CD4-positive, alpha-beta memory T cell (primary cell): ENCODE results near the gene CKS1B. TPM values are rescaled to one million over a fixed set of nuclear protein-coding genes. Genes with fewer than 3 reads are reported as not detected.

Experiments used
- CTCF ChIA-PET: fragments of 350-600 bp; sonication (Branson Sonifier 250); formaldehyde crosslinking; loops from one replicate; lab custom pipeline; 2021; ENCODE audit warnings: inconsistent platforms; ENCODE audit not compliant: partially characterized antibody; lab: Charles Lee
- POLR2A ChIA-PET: fragments of 350-600 bp; sonication (Branson Sonifier 250); formaldehyde crosslinking; loops from one replicate; lab custom pipeline; 2021; ENCODE audit not compliant: partially characterized antibody; lab: Charles Lee
- DNase-seq, 5 donors: peaks; one replicate each; pipeline versions ENCODE4 v3.0.0 to v3.0.0-alpha.2; 2020 to 2022; ENCODE audit warnings: mixed read lengths in 1 of 5
- H3K27ac ChIP-seq: one replicate; pipeline ENCODE4 v1.7.0; 2013; ENCODE audit warnings: low read depth, low read length
- H3K27me3 ChIP-seq: 2 replicates; pipeline ENCODE4 v1.7.0; 2013; ENCODE audit warnings: mild to moderate bottlenecking, low read length, moderate library complexity; ENCODE audit not compliant: insufficient read depth
- H3K36me3 ChIP-seq: 2 replicates; pipeline ENCODE4 v1.7.0; 2013; ENCODE audit warnings: mild to moderate bottlenecking, low read length, moderate library complexity; ENCODE audit not compliant: insufficient read depth
- H3K4me1 ChIP-seq: 2 replicates; pipeline ENCODE4 v1.7.0; 2013; ENCODE audit warnings: mild to moderate bottlenecking, low read length, moderate library complexity; ENCODE audit not compliant: insufficient read depth
- H3K4me3 ChIP-seq, 2 donors: one replicate each; pipeline ENCODE4 v1.7.0; 2013; ENCODE audit warnings: low read length in 2 of 2, mild to moderate bottlenecking in 1 of 2
- H3K9me3 ChIP-seq, 2 donors: one replicate each; pipeline ENCODE4 v1.7.0; 2013; ENCODE audit warnings: low read length in 2 of 2, control low read depth in 1 of 2; ENCODE audit not compliant: control insufficient read depth in 1 of 2
- H3K27ac Mint-ChIP-seq, 7 donors: one replicate each; pipeline ENCODE4 v1.8.0; 2020 to 2021; ENCODE audit warnings: mixed read lengths in 7 of 7, mild to moderate bottlenecking in 6 of 7, inconsistent platforms in 3 of 7, moderate library complexity in 3 of 7
- H3K27me3 Mint-ChIP-seq, 2 donors: one replicate each; pipeline ENCODE4 v1.8.0; 2020 to 2021; ENCODE audit warnings: mixed read lengths in 2 of 2
- H3K36me3 Mint-ChIP-seq, 2 donors: one replicate each; pipeline ENCODE4 v1.8.0; 2020 to 2021; ENCODE audit warnings: mixed read lengths in 2 of 2, inconsistent platforms in 1 of 2, mild to moderate bottlenecking in 1 of 2
- H3K4me1 Mint-ChIP-seq, 4 donors: one replicate each; pipeline ENCODE4 v1.8.0; 2020 to 2021; ENCODE audit warnings: mixed read lengths in 4 of 4, mild to moderate bottlenecking in 1 of 4
- H3K4me3 Mint-ChIP-seq, 8 donors: one replicate each; pipeline ENCODE4 v1.8.0; 2020 to 2021; ENCODE audit warnings: mixed read lengths in 8 of 8, mild to moderate bottlenecking in 7 of 8, moderate library complexity in 6 of 8, inconsistent platforms in 3 of 8
- H3K9me3 Mint-ChIP-seq, 8 donors: one replicate each; pipeline ENCODE4 v1.8.0; 2020 to 2021; ENCODE audit warnings: mixed read lengths in 8 of 8, mild to moderate bottlenecking in 5 of 8, inconsistent platforms in 3 of 8, moderate library complexity in 1 of 8
- intact Hi-C: fragments of 100-400 bp; cut with micrococcal nuclease; formaldehyde crosslinking; loops from one replicate; pipeline ENCODE4 v1.15.1; 2023
- polyA plus RNA-seq, 2 donors: library from polyadenylated mRNA; unstranded; fragments of 300-500 nt; fragmentation: Illumina TruSeq; gene quantifications; one replicate each; pipeline ENCODE4 v1.2.3, GENCODE V29; 2021
- total RNA-seq, 2 experiments: library from RNA; stranded (reverse); gene quantifications; one replicate each; pipeline ENCODE4 v1.2.3, GENCODE V29; 2021

CKS1B gene
- total and polyA plus RNA-seq, 4 experiments from 2014 or later = 12.2 to 67.9 (median 31.6) TPM

GRCh38 chr1:154945160-154945961 is 29.1 kb upstream of the CKS1B start:
- peaks cover 0 to 2% (median 0%) of the 10 kb centered on the region in 8 donors for H3K9me3 Mint-ChIP-seq
- DNase-seq = peak in 1 of 5 donors; percentile 22
- Histone ChIP-seq H3K9me3 (no peaks in the 10 kb centered on the region), H3K27me3 (no peaks in the 10 kb centered on the region), H3K36me3 (peaks cover 49% of the 10 kb centered on the region), H3K4me3 (no peak overlapping the region), H3K27ac (peak overlapping the region; percentile 82), H3K4me1 (peaks cover 72% of the 10 kb centered on the region)
- no peak overlapping the region for H3K4me3 Mint-ChIP-seq
- H3K27ac Mint-ChIP-seq = peak overlapping the region; percentile 6 to 97 (median 62)
- peaks cover 42 to 66% (median 55%) of the 10 kb centered on the region in 4 donors for H3K4me1 Mint-ChIP-seq
- ChIA-PET CTCF (interaction anchor here (0.9 to 4.4 kb wide), 14 partner anchors 9 to 464 kb away, joined by 3 to 14 read pairs (median 4); partner anchors contain the start of genes ADAM15, ADAR, FLAD1 and PMVK), POLR2A (interaction anchor here (0.7 to 2.0 kb wide), 8 partner anchors 9 to 276 kb away, joined by 3 to 11 read pairs (median 3); partner anchors contain the start of genes FLAD1, PMVK and ZBTB7B)
- H3K27me3 Mint-ChIP-seq = no peaks in the 10 kb centered on the region
- intact Hi-C loops = no loop called here
- H3K36me3 Mint-ChIP-seq = peaks cover 23 to 58% of the 10 kb centered on the region in 2 donors

DNA sequence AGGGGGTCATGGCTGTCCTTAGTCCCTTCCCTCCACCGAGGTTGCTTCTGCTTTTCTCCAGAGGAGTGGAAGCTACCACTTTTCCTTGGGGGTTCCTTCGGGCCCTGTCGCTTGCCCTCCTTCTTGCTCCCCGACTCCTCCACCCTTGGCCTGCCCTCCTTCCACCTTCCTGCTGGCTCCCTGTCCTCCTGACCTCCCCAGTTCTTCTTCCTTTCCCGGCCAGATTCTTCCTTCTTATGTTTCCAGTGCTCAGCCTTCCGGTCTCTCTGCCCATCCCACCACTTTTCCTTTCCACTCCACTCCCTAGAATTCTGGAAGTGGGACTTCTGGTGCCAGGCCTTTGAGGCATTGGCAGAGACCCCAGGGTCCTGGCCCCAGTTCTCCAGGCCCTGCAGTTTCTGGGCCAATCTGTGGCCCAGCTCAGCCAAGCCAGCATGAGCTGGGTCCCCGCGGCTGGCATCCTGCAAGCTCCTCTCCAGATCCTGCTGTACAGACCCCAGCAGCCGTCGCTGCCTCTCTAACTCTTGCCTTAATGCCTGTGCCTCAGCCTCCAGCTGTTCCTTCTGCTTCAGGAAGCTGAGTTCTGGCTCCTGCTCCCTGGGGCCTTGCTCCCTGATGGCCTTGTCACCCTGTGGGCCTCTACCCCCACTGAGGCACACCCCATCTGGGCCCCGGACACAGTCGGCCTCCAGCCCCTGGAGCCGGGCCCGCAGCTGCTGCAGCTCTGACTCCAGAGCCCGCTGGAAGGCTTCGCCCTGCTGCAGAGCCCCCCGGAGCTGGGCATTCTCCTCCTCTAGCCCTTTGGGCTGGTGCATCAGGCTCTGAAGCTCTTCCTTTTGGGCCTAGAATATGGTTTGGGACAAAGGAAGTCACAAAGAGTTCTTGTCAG is 28.3 kb upstream of the CKS1B start:
- Histone ChIP-seq H3K36me3 (peaks cover 58% of the 10 kb centered on the region), H3K4me3 (no peak overlapping the region), H3K4me1 (peaks cover 72% of the 10 kb centered on the region), H3K27me3 (no peaks in the 10 kb centered on the region), H3K9me3 (no peaks in the 10 kb centered on the region), H3K27ac (peak overlapping the region; percentile 82)
- CTCF ChIA-PET = interaction anchor here (0.9 to 4.4 kb wide), 6 partner anchors 10 to 465 kb away, joined by 3 to 14 read pairs (median 4); partner anchors contain the start of genes ADAM15 and PMVK
- intact Hi-C loops = no loop called here
- peak overlapping the region; percentile 51 to 97 (median 84) for H3K27ac Mint-ChIP-seq
- peaks cover 40 to 66% (median 55%) of the 10 kb centered on the region in 4 donors for H3K4me1 Mint-ChIP-seq
- POLR2A ChIA-PET = interaction anchor here (1.1 to 2.0 kb wide), 4 partner anchors 9 to 139 kb away, joined by 3 to 11 read pairs (median 3); partner anchors contain the start of genes PMVK and ZBTB7B
- H3K36me3 Mint-ChIP-seq = peaks cover 29 to 64% of the 10 kb centered on the region in 2 donors
- H3K9me3 Mint-ChIP-seq = peaks cover 0 to 2% (median 0%) of the 10 kb centered on the region in 8 donors
- H3K27me3 Mint-ChIP-seq = no peaks in the 10 kb centered on the region
- peak in 1 of 5 donors; percentile 29 for DNase-seq
- H3K4me3 Mint-ChIP-seq = no peak overlapping the region

- H3K27ac ChIP-seq = peak overlapping the region; percentile 29
- CTCF ChIA-PET = interaction anchor here (4.4 kb wide), 1 partner anchor 12 kb away, joined by 14 read pairs; the partner anchor contains the start of gene PMVK
- Mint-ChIP-seq H3K9me3 (peaks cover 0 to 2% (median 0%) of the 10 kb centered on the region in 8 donors), H3K4me1 (peaks cover 41 to 66% (median 57%) of the 10 kb centered on the region in 4 donors), H3K27me3 (no peaks in the 10 kb centered on the region), H3K4me3 (no peak overlapping the region), H3K27ac (peak overlapping the region in 5 of 7 donors; percentile 70 to 98 (median 84)), H3K36me3 (peaks cover 37 to 75% of the 10 kb centered on the region in 2 donors)
- H3K4me3 ChIP-seq = no peak overlapping the region
- DNase-seq = peak in 1 of 5 donors; percentile 37
- peaks cover 62% of the 10 kb centered on the region for H3K36me3 ChIP-seq
- H3K4me1 ChIP-seq = peaks cover 72% of the 10 kb centered on the region
- POLR2A ChIA-PET = interaction anchor here (0.6 to 2.1 kb wide), 6 partner anchors 7 to 62 kb away, joined by 3 to 6 read pairs (median 3); partner anchors contain the start of genes FLAD1 and PYGO2
- no peaks in the 10 kb centered on the region for H3K27me3 ChIP-seq
- intact Hi-C loops = no loop called here
- H3K9me3 ChIP-seq = no peaks in the 10 kb centered on the region
Observed at GRCh38 chr1:154948079-154948478, 26.4 kb upstream of the CKS1B start.

GRCh38 chr1:154951901-154952657 is 22.4 kb upstream of the CKS1B start:
- Histone ChIP-seq H3K27me3 (no peaks in the 10 kb centered on the region), H3K4me1 (peaks cover 79% of the 10 kb centered on the region), H3K9me3 (no peaks in the 10 kb centered on the region), H3K27ac (peak overlapping the region; percentile 100), H3K36me3 (peaks cover 32% of the 10 kb centered on the region), H3K4me3 (peak overlapping the region; percentile 43 to 80)
- Mint-ChIP-seq H3K9me3 (peaks cover 0 to 3% (median 0%) of the 10 kb centered on the region in 8 donors), H3K4me3 (peak overlapping the region; percentile 94 to 100 (median 98)), H3K36me3 (peaks cover 43 to 65% of the 10 kb centered on the region in 2 donors), H3K27ac (peak overlapping the region; percentile 98 to 100 (median 100)), H3K4me1 (peaks cover 47 to 80% (median 72%) of the 10 kb centered on the region in 4 donors), H3K27me3 (no peaks in the 10 kb centered on the region)
- ChIA-PET CTCF (interaction anchor here (0.6 to 6.8 kb wide), 10 partner anchors 9 to 571 kb away, joined by 3 to 70 read pairs (median 4); partner anchors contain the start of genes ADAM15, PMVK and PYGO2), POLR2A (interaction anchor here (0.8 to 41.7 kb wide), 10 partner anchors 8 to 221 kb away, joined by 3 to 1543 read pairs (median 6); partner anchors contain the start of genes ADAM15, CKS1B, FLAD1 and KRTCAP2)
- intact Hi-C loops = no loop called here
- DNase-seq = peak; percentile 72 to 89 (median 78)

GRCh38 chr1:154952664-154953063 is 21.8 kb upstream of the CKS1B start:
- peak overlapping the region; percentile 15 to 80 for H3K4me3 ChIP-seq
- intact Hi-C loops = no loop called here
- no peaks in the 10 kb centered on the region for H3K27me3 ChIP-seq
- no peaks in the 10 kb centered on the region for H3K9me3 ChIP-seq
- Mint-ChIP-seq H3K27ac (peak overlapping the region; percentile 98 to 100 (median 100)), H3K4me3 (peak overlapping the region; percentile 94 to 100 (median 98)), H3K36me3 (peaks cover 42 to 61% of the 10 kb centered on the region in 2 donors), H3K4me1 (peaks cover 47 to 85% (median 77%) of the 10 kb centered on the region in 4 donors), H3K9me3 (peaks cover 0 to 3% (median 0%) of the 10 kb centered on the region in 8 donors), H3K27me3 (no peaks in the 10 kb centered on the region)
- H3K36me3 ChIP-seq = peaks cover 27% of the 10 kb centered on the region
- H3K27ac ChIP-seq = peak overlapping the region; percentile 100
- ChIA-PET CTCF (interaction anchor here (0.6 to 6.8 kb wide), 9 partner anchors 9 to 107 kb away, joined by 3 to 70 read pairs (median 4); partner anchors contain the start of genes ADAM15, PMVK and PYGO2), POLR2A (interaction anchor here (1.0 to 41.7 kb wide), 9 partner anchors 9 to 347 kb away, joined by 3 to 1543 read pairs (median 7); partner anchors contain the start of genes ADAM15, CKS1B, FLAD1 and KRTCAP2)
- peak in 1 of 5 donors; percentile 16 for DNase-seq
- H3K4me1 ChIP-seq = peaks cover 82% of the 10 kb centered on the region
